Stimulated activated CD4-positive, alpha-beta T cell treated with anti-CD3 and anti-CD28 coated beads, Interleukin-4, amount 100 ng/mL, for 48 hours (primary cell): ENCODE measurements around the gene TTC4.
"Not testable (repeated sequence)": the region's sequence is repeated elsewhere in the genome, so short reads cannot be mapped to it uniquely, and the experiment has no call there.

Experiments
- DNase-seq, 2 donors: peaks; one replicate each; pipeline ENCODE4 v3.0.0-alpha.2; 2020; ENCODE audit warnings: low read depth in 2 of 2

The TTC4 gene

GRCh38 chr1:54748094-54748835 lies 32.6 kb downstream of the TTC4 start:
- no peak for DNase-seq

GRCh38 chr1:54750596-54750995 lies 34.9 kb downstream of the TTC4 start:
- no peak for DNase-seq

- DNase-seq: no peak
Observed at GRCh38 chr1:54751426-54751825, 35.8 kb downstream of the TTC4 start.

GRCh38 chr1:54754045-54754444 lies 38.4 kb downstream of the TTC4 start:
- DNase-seq: no peak

- DNase-seq: no peak
Observed at GRCh38 chr1:54754486-54755285, 39.0 kb downstream of the TTC4 start.

- DNase-seq: no peak
Observed at GRCh38 chr1:54757833-54758232, 42.2 kb downstream of the TTC4 start.

GRCh38 chr1:54758678-54759348 lies 43.2 kb downstream of the TTC4 start:
- DNase-seq: no peak

- DNase-seq: peak; percentile 3 to 4
Observed at GRCh38 chr1:54763816-54764132, 48.1 kb downstream of the TTC4 start.

- peak; percentile 92 to 97 for DNase-seq
Observed at GRCh38 chr1:54764133-54764921, 48.7 kb downstream of the TTC4 start, which contains the start of gene PARS2. PARS2 (minus strand) TSS chr1:54764523; CDS start chr1:54759161, 5,362 bp downstream.

- DNase-seq: no peak
Observed at GRCh38 chr1:54764922-54765561, 49.4 kb downstream of the TTC4 start.

GRCh38 chr1:54766726-54767125 lies 51.1 kb downstream of the TTC4 start:
- no peak for DNase-seq

GRCh38 chr1:54767526-54767925 lies 51.9 kb downstream of the TTC4 start:
- no peak for DNase-seq

GRCh38 chr1:54768093-54768492 lies 52.4 kb downstream of the TTC4 start:
- DNase-seq: no peak

GRCh38 chr1:54772951-54773350 lies 57.3 kb downstream of the TTC4 start:
- no peak for DNase-seq

GRCh38 chr1:54774820-54775498 lies 59.3 kb downstream of the TTC4 start:
- DNase-seq: no peak

- not testable (repeated sequence) for DNase-seq
Observed at GRCh38 chr1:54775828-54776721, 60.4 kb downstream of the TTC4 start.

GRCh38 chr1:54777011-54777410 lies 61.4 kb downstream of the TTC4 start:
- DNase-seq: no peak

GRCh38 chr1:54777431-54777830 lies 61.8 kb downstream of the TTC4 start:
- DNase-seq: no peak

- DNase-seq: no peak
Observed at GRCh38 chr1:54781023-54781723, 65.5 kb downstream of the TTC4 start.
